SIG-M5 treated with dmso at 0.1 percent for 504 hours (cell line): ENCODE data around the gene FBXL12.
"Not testable (repeated sequence)": the region's sequence is repeated elsewhere in the genome, so short reads cannot be mapped to it uniquely, and the experiment has no call there.

Experiments used
- DNase-seq: peaks from one replicate; lab custom pipeline; 2025; ENCODE audit not compliant: unreplicated experiment; lab: John Stamatoyannopoulos, UW

The FBXL12 gene

GRCh38 chr19:9839415-9839814, 20.5 kb upstream of the FBXL12 start:
- no peak for DNase-seq

GRCh38 chr19:9838324-9838723, 19.4 kb upstream of the FBXL12 start:
- no peak for DNase-seq

- peak; percentile 17 for DNase-seq
These were observed 17.1 kb upstream of the FBXL12 start for GRCh38 chr19:9836021-9836420.

- no peak for DNase-seq
These were observed 16.6 kb upstream of the FBXL12 start for GRCh38 chr19:9835507-9835949.

- DNase-seq = peak; percentile 96
These were observed 16.0 kb upstream of the FBXL12 start, which contains the start of gene PIN1 for GRCh38 chr19:9834726-9835506. PIN1 (plus strand) TSS chr19:9835318; CDS start chr19:9835345, 27 bp downstream.

- DNase-seq = no peak
These were observed 15.4 kb upstream of the FBXL12 start for GRCh38 chr19:9834307-9834725.

- DNase-seq = peak; percentile 2
These were observed 9.7 kb upstream of the FBXL12 start for GRCh38 chr19:9828551-9829063.

GRCh38 chr19:9827289-9828238, 8.7 kb upstream of the FBXL12 start, which contains the start of gene UBL5:
UBL5 (plus strand) TSS chr19:9827918; CDS start chr19:9828338, 420 bp downstream.
- peak; percentile 92 for DNase-seq

GRCh38 chr19:9823816-9824215, 4.9 kb upstream of the FBXL12 start:
- no peak for DNase-seq

GRCh38 chr19:9820034-9820433, 1.2 kb upstream of the FBXL12 start:
- DNase-seq = not testable (repeated sequence)

GRCh38 chr19:9819596-9819909, 674 bp upstream of the FBXL12 start:
- no peak for DNase-seq

- DNase-seq = no peak
These were observed 625 bp downstream of the FBXL12 start for GRCh38 chr19:9818175-9818733.

GRCh38 chr19:9811139-9811538, 7.7 kb downstream of the FBXL12 start:
- DNase-seq = no peak

GRCh38 chr19:9808855-9809824, 9.7 kb downstream of the FBXL12 start:
- no peak for DNase-seq

GRCh38 chr19:9806803-9807202, 12.1 kb downstream of the FBXL12 start:
- DNase-seq = no peak

GRCh38 chr19:9801976-9802375, 16.9 kb downstream of the FBXL12 start:
- no peak for DNase-seq

- no peak for DNase-seq
These were observed 19.7 kb downstream of the FBXL12 start for GRCh38 chr19:9799162-9799561.

GRCh38 chr19:9797871-9798270, 21.0 kb downstream of the FBXL12 start:
- no peak for DNase-seq

GRCh38 chr19:9796113-9796773, 22.6 kb downstream of the FBXL12 start:
- DNase-seq = peak; percentile 87
